ENCODE data around the gene ASIC4.

- TF ChIP-seq CTCF (conservative IDR thresholded peaks at IDR 0.05; ENCODE audit: low read length): no peak
- TF ChIP-seq EZH2phosphoT487 (IDR thresholded peaks at IDR 0.05; ENCODE audit: borderline replicate concordance, low read depth, low read length): no peak
These were observed 29.7 kb upstream of the ASIC4 start for GRCh38 chr2:219484343-219485200.

Data from OCI-LY7 (cell line).